GF-D8 (cell line): ENCODE results near the gene PFKL.
A peak's percentile ranks its signal among the peaks of the same experiment; 100 is the strongest.

Source experiments
- DNase-seq: peaks from one replicate; lab custom pipeline; 2025; lab: John Stamatoyannopoulos, UW

Gene PFKL

DNA sequence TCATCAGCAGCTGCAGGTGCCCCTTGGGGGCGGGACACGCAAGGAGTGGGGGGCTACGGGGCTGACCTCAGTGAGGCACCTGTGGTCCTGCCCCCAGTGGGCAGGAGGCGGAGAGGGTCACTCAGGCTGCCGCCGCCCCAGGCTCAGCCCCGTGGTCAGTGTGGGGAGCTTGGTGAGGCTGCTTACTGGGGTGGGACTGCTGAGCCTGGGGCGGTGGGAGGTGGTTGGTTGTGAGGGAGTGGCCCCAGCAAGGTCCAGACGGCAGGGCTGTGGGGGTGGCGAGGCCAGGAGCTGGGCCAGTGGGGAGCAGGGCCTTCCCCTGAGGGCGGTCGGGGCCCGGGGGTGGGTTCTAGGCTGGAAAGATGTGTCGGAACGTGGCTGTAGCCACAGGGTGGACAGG lies 14.3 kb downstream of the PFKL start:
- no peak for DNase-seq

DNA sequence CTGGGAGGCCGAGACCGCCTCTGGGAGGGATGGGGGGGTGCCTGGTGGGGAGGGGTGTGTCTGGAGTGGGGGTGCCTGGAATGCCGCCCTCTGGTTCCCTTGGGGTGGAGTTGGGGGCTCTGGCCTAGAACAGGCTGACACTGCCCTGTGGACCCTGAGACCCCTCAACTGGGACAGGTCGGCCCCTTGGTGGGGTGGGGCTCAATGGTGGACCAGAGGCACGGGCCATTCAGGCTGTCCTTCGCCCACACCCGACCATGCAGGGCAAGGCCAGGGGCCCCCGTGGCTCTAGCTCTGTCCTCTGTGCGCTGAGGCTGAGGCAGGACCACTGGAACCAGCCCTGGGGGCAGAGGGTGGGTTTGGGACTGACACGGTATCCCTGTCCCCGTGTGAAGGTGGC lies 14.7 kb downstream of the PFKL start:
- DNase-seq: no peak

DNA sequence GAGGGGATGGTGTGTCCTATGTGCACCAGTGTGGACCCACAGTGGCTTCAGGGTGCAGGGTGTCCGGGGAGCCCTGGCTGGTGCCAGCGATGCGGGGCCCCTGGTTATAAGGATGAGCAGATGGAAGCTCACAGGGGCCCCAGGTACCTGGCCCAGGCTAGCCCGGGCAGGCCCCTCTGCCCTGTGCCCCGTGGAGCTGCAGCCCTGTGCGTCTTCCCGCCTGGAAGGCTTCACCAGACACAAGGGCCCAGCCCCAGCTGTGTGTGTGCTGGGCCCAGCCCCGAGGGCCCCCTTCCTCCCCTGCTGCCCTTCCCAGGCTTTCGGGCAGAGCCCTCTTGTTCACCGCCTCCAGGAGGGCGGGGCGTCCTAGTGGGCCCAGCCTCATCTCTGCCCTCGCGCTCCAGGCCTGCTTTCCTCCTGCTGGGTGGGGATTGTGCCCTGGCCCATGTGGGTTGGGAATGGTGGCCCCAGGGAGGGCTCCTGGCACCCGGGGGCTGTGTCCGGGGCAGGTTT lies 15.9 kb downstream of the PFKL start:
- no peak for DNase-seq

DNA sequence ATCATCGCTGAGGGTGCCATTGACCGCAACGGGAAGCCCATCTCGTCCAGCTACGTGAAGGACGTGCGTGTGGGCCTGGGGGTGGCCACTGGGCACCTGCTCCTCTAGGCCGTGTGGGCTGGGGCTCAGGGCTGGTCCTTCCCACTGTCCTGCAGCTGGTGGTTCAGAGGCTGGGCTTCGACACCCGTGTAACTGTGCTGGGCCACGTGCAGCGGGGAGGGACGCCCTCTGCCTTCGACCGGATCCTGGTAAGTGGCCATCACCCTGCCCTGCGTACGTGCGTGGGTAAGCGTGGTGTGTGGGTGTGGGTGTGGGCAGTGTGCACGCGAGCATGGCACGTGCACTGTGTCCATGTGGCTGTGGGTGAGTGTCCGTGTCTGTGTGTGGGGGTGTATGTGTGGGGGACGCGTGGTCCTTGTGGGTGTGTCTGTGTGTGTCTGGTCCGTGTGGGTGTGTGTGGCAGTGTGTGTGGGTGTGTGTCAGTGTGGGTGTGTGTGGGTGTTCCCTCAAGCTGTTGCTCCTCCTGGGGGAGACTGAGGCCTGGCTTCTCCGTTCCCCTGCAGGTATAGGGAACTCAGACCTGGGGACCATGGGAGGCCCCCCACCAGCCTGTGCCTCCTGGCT lies 16.5 kb downstream of the PFKL start:
- no peak for DNase-seq

DNA sequence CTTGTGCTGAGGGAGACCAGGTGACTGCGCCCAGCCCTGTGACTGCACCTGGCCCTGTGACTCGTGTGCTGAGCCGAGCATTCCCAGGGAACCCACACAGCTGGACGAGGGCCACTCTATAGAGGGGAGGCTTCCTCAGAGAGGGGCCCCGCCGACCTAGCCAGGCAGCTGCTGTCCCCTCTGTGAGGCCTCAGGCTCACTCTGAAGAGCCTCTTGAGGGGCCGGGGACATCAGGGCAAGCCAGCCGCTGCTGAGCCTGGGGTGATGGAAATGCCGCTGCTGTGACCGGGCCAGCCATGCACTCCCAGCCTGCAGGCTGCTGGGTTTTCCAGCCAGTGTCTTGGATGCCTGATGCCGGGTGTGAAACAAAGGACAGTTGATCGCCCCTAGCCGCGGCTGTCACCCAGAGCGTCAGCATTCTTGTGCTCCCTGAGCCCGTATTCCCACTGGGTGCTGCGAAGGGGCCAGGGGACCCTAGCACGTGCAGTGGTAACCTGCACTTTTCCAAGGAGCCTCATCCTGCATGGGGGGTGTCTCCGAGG lies 17.5 kb downstream of the PFKL start:
- no peak for DNase-seq

DNA sequence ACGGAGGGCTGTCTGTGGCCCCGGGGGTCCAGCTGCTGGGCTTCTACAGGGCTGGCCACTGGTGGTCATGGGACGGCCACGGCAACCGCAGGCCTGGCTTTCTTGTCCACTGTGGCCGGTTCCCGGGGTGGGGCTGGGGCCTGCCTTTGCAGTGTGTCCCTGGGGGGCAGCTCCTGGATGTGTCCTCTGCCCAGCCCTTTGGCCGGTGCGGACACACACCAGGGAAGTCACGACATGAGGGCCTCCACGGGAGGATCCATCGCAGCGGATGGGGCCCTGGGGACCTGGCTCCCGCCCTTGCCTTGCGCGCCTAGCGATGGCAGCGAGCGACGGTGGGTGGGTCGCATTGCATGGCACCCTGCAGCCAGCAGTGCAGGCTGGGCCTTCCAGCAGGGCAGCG lies 18.0 kb downstream of the PFKL start:
- DNase-seq: no peak

DNA sequence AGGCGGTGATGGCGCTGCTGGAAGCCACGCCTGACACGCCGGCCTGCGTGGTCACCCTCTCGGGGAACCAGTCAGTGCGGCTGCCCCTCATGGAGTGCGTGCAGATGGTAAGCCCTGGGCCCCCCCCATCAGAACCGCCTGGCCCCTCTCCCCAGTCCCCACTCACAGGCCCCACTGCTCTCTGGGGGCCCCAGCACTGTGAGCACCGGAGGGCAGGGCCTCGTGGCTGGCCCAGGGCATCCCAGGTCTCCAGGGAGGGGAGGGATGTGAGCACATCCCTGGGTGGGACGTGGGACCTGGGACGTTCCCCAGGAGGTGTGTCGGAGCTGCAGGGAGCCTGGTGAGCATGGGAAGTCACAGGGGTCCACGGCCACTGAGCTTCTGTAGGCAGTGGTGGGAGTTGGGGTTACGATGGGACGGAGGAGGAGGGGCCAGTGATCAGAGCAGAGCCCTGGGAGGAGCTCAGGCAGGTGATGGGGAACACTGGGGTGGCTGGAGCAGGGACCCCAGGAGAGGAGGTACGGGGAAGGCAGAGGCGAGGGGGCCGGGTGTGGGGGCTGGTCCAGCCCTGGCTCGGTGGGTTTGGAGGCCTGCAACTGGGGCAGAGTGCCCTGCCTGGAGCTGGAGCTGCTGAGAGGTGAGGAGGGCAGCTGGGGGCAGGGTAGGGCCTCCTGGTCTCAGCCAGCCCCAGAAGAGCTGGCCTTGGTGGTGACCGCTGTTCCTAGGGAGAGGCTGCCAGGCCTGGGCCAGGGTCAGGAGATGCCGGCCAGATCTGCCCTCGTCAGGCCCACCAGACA lies 18.8 kb downstream of the PFKL start:
- no peak for DNase-seq

DNA sequence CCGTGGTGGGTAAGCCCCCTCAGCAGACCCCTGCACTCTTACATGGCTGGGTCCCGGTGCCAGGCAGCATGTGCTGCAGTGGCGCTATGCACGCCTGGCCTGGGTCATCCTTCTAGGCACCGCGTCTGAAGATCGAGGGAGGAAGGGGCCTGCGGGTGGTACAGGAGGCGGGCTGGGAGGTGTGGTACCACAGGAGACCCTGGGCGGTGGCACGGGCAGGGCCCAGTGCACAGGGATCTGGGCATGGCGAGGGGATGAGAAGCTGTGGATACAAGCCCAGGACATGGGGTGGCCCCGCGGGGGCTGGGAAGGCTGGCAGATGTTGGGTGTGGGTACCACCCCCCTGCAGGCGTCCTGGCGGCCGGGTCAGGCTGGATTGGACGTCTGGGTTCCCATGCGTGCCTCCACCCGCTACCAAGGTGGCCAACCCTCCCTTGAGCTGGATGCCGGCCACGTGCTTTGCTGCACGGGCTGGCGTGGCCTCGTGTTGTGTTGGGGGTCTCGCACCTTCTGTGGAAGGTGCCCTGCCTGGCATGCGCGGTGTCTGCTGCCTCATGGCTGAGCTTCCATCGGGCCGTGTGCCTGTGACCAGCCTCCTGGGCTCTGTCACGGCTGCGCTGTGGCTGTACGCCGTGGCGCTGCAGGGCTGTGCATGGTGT lies 19.7 kb downstream of the PFKL start:
- no peak for DNase-seq

DNA sequence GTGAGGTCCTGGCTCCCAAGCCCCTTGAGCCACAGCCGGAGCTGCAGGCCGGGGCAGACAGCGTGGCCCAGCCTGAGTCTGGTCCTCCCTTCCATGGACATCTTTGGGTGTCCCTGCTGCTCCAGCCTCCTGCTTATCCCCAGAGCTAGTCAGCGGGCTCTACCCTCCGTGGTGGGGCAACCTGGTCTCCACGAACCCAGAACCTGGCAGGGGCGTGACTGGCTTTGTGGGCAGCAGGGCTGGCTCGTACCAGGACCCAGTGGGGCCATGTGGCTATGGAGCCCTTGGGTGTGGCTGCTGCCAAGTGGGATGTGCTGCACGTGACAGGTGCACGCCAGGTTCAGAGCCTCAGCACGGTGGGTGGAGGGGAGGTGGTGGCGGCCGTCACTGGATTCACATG lies 21.0 kb downstream of the PFKL start:
- no peak for DNase-seq

DNA sequence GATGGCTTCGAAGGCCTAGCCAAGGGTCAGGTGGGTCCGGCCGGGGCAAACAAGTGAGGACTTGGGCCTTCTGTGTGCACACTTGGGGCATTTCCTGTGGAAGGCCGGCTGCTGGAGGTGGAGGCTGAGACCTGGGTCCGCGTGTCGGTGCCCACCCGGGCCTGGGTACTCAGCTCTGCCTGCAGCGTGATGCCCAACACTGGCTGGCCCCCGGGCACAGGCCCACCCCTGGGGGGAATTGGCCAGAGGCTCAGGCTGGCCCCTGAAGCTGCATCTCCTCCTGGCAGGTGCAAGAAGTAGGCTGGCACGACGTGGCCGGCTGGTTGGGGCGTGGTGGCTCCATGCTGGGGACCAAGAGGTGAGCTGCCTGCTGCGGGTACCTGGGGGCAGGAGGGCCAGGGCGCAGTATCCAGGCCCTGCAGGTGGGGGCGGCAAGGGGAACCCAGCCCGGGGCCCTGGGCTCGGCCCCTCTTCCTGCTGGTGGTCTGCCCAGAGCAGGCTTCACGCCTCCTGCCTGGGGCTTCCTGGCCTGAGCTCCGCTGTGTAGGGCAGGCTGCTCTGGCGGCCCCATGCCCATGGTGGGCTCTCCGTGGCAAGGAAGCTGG lies 22.1 kb downstream of the PFKL start:
- no peak for DNase-seq

DNA sequence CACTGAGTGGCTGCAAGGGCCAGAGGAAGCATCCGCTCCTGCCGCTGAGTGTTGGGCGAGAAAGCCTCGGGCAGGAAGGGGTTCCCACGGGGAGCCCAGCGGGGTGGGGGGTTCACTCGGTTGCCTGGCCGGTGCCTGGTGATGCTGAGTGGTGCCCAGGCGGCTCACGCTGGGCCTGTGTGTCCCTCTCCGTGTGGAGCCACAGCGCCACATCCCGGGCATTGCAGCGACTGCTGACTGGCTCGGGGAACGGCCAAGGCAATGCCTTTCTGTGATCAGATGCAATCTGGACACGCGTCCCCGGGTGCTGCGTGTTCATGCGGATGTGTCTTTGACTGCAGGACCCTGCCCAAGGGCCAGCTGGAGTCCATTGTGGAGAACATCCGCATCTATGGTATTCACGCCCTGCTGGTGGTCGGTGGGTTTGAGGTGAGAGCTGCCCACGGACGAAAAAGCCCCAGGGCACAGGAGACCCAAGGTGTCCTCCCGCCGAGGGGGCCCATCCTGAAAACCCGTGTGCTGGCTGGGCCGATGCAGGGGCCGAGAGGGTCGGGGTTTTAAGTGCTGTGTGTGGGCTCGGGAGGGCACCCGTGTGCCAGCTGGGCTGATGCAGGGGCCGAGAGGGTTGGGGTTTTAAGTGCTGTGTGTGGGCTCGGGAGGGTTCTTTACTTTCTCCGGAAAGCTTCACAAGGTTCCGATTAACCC lies 22.9 kb downstream of the PFKL start:
- DNase-seq: no peak

DNA sequence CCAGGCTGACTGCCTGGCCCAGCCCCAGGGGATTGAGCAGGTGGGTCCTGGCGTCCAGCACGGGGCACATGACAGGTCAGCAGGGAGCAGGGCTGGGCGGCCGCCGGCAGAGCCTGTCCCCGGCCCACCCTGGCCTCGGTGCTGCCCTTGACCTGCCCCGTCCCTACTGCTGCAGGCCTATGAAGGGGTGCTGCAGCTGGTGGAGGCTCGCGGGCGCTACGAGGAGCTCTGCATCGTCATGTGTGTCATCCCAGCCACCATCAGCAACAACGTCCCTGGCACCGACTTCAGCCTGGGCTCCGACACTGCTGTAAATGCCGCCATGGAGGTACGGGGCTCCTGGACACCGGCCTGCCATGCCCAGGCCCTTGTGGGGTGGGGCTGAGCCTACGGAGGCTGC lies 23.7 kb downstream of the PFKL start:
- no peak for DNase-seq

DNA sequence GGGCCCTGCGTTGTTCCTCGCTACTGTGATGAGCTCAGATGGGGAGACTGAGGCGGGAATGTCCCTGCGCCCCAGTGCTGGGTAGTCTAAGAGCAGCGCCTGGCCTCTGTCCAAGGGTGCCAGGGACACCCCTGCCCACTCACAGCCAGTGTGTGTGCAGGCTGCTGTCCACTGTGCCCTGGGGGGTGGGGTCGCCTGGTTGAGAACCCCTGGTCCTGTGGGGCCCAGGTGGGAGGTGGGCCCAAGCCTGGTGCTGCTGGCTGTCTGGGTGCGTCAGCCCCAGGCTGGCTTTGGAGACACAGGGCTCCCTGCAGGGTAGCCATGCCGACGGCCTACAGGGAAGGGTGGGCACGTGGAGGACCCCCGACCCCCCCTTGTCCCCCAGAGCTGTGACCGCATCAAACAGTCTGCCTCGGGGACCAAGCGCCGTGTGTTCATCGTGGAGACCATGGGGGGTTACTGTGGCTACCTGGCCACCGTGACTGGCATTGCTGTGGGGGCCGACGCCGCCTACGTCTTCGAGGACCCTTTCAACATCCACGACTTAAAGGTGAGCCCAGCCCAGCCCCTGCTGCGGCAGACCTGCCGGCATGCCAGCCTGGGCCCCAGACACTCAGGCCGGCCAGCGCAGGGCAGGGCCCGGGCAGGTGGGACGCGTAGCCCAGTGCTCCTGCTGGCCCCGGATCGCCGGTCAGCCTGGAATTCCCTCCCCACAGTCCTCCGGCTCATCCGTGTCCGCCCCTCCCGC lies 24.4 kb downstream of the PFKL start:
- DNase-seq: no peak

DNA sequence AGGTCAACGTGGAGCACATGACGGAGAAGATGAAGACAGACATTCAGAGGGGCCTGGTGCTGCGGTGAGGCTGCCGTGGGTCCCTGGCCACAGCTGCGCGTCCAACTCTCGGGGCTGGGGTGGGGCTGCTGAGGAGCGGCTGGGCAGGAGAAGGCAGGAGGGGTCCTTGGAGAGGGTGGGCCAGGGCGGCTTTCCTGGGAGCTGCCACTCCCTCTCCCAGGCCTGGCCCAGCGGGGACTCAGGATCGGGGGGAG lies 24.9 kb downstream of the PFKL start:
- DNase-seq: no peak

DNA sequence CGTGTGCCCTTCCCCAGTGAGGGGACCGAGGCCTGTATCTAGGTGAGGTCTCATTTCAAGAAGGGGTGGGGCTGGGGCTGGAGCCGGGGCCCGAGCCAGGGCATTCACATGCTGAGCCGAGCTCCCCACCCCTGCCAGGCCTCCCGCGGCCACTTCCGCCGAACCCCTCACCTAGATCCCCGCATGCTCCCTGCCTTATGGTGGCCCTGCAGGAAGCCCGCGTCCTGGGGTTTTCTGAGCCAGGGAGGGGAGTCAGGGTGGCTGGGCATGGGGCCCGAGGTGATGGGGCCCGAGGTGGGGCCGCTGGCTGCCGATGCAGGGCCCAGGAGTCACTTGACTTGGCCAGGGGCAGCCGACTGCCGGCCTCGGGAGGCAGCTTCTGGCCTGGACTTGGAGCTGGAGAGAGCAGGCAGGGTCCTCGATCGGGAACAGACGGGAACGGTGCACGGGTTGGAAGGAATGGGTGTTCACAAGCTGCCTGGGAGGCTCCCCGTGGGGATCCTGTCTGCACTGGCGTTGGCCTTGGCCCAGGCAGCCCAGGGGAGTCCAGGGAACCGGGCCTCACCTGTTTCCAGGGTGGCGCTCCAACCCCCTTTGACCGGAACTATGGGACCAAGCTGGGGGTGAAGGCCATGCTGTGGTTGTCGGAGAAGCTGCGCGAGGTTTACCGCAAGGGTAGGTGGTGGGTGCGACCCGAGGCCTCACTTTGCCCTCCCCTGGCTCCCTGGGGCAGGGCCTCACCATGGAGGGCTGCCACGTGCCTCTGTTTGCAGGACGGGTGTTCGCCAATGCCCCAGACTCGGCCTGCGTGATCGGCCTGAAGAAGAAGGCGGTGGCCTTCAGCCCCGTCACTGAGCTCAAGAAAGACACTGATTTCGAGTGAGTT lies 25.8 kb downstream of the PFKL start:
- DNase-seq: no peak

DNA sequence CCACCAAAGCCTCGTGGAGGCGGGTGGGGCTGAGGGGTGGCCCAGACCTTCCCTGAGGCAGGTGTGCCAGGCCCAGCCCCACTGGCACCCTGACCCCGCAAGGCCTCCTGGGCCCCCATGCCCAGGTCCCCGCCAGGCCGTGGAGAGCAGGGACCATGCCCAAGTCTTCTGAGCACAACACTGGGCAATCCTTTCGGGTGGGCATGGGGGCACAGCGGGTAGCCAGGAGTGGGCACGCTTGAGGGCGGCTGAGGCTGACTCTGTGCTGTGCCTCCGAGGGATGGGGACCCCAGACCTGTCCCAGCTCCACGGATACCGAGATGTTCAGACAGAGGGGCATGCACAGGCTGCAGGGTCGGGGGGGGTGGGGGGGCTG lies 26.4 kb downstream of the PFKL start:
- DNase-seq: no peak

DNA sequence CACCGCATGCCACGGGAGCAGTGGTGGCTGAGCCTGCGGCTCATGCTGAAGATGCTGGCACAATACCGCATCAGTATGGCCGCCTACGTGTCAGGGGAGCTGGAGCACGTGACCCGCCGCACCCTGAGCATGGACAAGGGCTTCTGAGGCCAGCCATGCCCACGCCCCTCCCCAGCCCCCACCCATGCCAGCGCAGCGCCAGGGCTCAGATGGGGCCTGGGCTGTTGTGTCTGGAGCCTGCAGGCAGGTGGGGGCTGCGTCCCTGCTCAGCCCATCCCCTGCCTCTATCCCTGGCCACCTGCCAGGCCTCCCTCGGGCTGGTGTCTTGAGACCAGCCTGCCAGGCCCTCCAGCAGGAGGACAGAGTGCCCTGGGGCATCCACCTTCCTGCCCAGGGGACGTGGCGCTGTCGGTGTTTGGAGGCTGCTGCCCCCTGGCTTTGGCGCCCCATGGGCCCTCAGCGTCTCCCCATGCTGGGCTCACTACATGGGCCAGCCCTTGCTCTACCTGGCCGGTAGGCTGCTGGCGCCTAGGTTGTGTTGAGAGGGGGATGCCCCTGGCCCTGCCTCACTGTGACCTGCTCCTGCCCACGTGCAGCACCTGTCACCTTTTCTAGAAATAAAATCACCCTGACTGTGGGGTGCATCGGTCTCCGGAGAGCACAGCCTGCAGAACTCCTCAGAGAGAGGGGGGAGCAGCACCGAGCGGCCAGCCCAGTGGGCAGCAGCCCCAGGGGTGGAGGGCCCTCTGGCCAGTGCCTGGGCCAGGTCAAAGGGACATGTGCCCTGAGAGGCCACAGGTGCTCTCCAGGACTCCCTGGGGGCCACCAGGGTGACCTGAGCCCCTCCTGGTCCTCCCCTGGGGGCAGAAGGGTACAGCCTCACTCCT lies 27.1 kb downstream of the PFKL start:
- no peak for DNase-seq

DNA sequence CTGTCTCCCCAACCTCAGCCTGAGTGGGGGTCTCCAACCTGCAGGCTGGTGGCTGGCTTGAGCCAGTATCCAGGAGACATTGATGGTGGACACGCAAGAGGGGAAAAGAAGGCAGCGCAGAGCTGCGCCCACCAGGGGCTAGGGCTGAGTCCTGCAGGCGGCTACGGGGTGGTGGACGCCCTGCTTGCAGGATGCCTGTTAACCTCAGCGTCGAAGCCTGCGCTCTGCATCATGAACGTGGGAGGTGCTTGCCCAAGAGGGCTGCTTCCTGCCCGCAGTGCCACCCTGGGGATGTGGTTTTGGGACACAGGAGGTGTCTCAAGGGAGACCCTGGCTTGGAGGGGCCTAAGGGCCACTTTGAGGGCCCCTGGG lies 27.7 kb downstream of the PFKL start:
- peak; percentile 74 for DNase-seq

DNA sequence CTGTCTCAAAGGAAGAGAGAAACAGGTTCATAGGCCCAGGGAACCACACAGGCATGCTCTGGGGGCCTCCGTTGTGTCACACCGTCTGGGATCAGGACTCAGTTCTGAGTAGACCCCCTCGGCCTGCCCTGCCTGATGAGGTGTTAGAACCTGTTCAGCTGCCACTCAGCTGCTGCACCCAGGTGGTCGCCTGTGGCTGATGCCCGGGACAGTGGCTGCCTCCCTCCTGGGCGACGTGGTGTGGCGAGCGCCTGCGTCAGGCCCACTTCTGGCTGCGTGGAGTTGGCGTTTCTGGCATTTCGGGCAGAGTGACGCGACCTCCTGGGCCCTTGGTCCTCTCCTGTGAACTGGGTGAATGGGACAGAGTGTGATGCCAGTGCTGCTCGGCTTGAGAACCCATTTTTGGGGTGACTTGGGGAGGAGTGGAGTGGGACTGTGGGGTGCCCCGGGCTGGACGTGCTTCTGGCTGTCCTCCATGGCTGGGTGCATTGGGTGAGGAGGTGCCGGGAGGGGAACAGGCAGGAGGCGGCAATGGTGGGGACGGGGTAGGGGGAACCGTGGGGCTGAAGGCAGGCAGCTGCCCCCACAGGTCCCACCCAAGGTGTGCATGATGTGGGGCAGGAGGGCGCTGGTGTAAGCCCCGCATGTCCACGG lies 28.5 kb downstream of the PFKL start:
- no peak for DNase-seq
